Measurements from ENCODE around the gene MYH6. TPM values are rescaled to one million over a fixed set of nuclear protein-coding genes. Genes with fewer than 3 reads are reported as not detected.

MYH6 gene
- total and polyA plus RNA-seq, 3 donors from 2014 or later = 0.12 to 0.44 (median 0.39) TPM

- H3K9me3 ChIP-seq = no peaks in the 10 kb centered on the region
- 88 to 91% methylated on average over 5 of the region's 5 CpGs for WGBS, 2 donors
- no peaks in the 10 kb centered on the region for H3K27me3 ChIP-seq
- TF ChIP-seq CTCF (IDR thresholded peaks at IDR 0.05) = no peak
- TF ChIP-seq POLR2A (IDR thresholded peaks at IDR 0.05) = no peak
- no peaks in the 10 kb centered on the region for H3K36me3 ChIP-seq (ENCODE audit: low read depth, missing control alignments)
- no peaks in the 10 kb centered on the region for H3K4me1 ChIP-seq
- intact Hi-C loops (cut with DNase I; ENCODE audit: low total_unique reads) = loop anchor here (10.0 kb wide), 1 partner anchor 109 kb away; no protein-coding TSS in a partner anchor
- no peak for DNase-seq
- H3K27ac ChIP-seq = no peak overlapping the region
- H3K4me3 ChIP-seq = no peak overlapping the region
These were observed 72.5 kb downstream of the MYH6 start for GRCh38 chr14:23335623-23336022.

MicroRNAs within 50 kb of the gene (microRNA counts, 767-probe panel; counts per million panel counts)
- microRNA hsa-miR-208a (0 to 152 counts per million in 2 donors), microRNA hsa-miR-208b (0 to 152 counts per million in 2 donors)

Small RNA genes lying within 50 kb of the gene (microRNA-seq; reads per million reads assigned to microRNA genes)
- gene MIR208A (ENCODE audit: borderline number of aligned reads in 2 of 2, borderline replicate concordance in 1 of 2) = 0 reads per million in 2 donors
- 4.1 to 9.0 reads per million in 2 donors for gene MIR208B (ENCODE audit: borderline number of aligned reads in 2 of 2, borderline replicate concordance in 1 of 2)

Small RNA genes lying within 50 kb of the gene (small RNA-seq; reads per million reads assigned to genes)
- 0 reads per million in 2 donors for gene MIR208A
- 0 reads per million in 2 donors for gene MIR208B

Other genes with a start within 250 kb of the MYH6 start
- 10 to 100 TPM; 78.2 to 94.2 TPM for gene SLC7A8, start 224.6 kb downstream of the MYH6 start, total RNA-seq
- gene SLC7A8, start 224.6 kb downstream of the MYH6 start, polyA plus RNA-seq (ENCODE audit: insufficient read depth, low read depth, low replicate concordance) = 73.5 TPM
- gene RNF212B, start 170.3 kb downstream of the MYH6 start, total RNA-seq = 10 to 100 TPM in 1 of 2 donors, 1 to 10 TPM in 1; 5.4 to 23.2 TPM
- 18.3 TPM for gene RNF212B, start 170.3 kb downstream of the MYH6 start, polyA plus RNA-seq (ENCODE audit: insufficient read depth, low read depth, low replicate concordance)
- 10 to 100 TPM; 31.7 to 37.7 TPM for gene HOMEZ, start 122.1 kb downstream of the MYH6 start, total RNA-seq
- gene HOMEZ, start 122.1 kb downstream of the MYH6 start, polyA plus RNA-seq (ENCODE audit: insufficient read depth, low read depth, low replicate concordance) = 71.6 TPM
- 10 to 100 TPM; 30.4 to 43.5 TPM for gene PPP1R3E, start 105.4 kb downstream of the MYH6 start, total RNA-seq
- gene PPP1R3E, start 105.4 kb downstream of the MYH6 start, polyA plus RNA-seq (ENCODE audit: insufficient read depth, low read depth, low replicate concordance) = 39.2 TPM
- 10 to 100 TPM; 78.0 to 85.1 TPM for gene BCL2L2, start 101.4 kb downstream of the MYH6 start, total RNA-seq
- 46.8 TPM for gene BCL2L2, start 101.4 kb downstream of the MYH6 start, polyA plus RNA-seq (ENCODE audit: insufficient read depth, low read depth, low replicate concordance)
- 100 to 1,000 TPM; 194 TPM for gene PABPN1, start 86.8 kb downstream of the MYH6 start, total RNA-seq
- gene PABPN1, start 86.8 kb downstream of the MYH6 start, polyA plus RNA-seq (ENCODE audit: insufficient read depth, low read depth, low replicate concordance) = 222 TPM
- 10 to 100 TPM; 56.6 to 93.8 TPM for gene SLC22A17, start 55.4 kb downstream of the MYH6 start, total RNA-seq
- 37.3 TPM for gene SLC22A17, start 55.4 kb downstream of the MYH6 start, polyA plus RNA-seq (ENCODE audit: insufficient read depth, low read depth, low replicate concordance)
- 10 to 100 TPM in 1 of 2 donors, 1 to 10 TPM in 1; 7.6 to 10.3 TPM for gene EFS, start 43.1 kb downstream of the MYH6 start, total RNA-seq
- 10.5 TPM for gene EFS, start 43.1 kb downstream of the MYH6 start, polyA plus RNA-seq (ENCODE audit: insufficient read depth, low read depth, low replicate concordance)
- gene IL25, start 35.5 kb downstream of the MYH6 start, total RNA-seq = under 1 TPM; 0.39 to 0.68 TPM
- 0.83 TPM for gene IL25, start 35.5 kb downstream of the MYH6 start, polyA plus RNA-seq (ENCODE audit: insufficient read depth, low read depth, low replicate concordance)
- gene CMTM5, start 31.2 kb downstream of the MYH6 start, total RNA-seq = under 1 TPM; 0.55 to 0.81 TPM
- 0.84 TPM for gene CMTM5, start 31.2 kb downstream of the MYH6 start, polyA plus RNA-seq (ENCODE audit: insufficient read depth, low read depth, low replicate concordance)
- 1 to 10 TPM in 1 of 2 donors, under 1 TPM in 1; 0.87 to 1.3 TPM for gene MYH7, start 27.4 kb upstream of the MYH6 start, total RNA-seq
- 51.3 TPM for gene MYH7, start 27.4 kb upstream of the MYH6 start, polyA plus RNA-seq (ENCODE audit: insufficient read depth, low read depth, low replicate concordance)
- gene NGDN, start 61.4 kb upstream of the MYH6 start, total RNA-seq = 10 to 100 TPM; 47.5 to 48.7 TPM
- gene NGDN, start 61.4 kb upstream of the MYH6 start, polyA plus RNA-seq (ENCODE audit: insufficient read depth, low read depth, low replicate concordance) = 57.9 TPM
- 10 to 100 TPM in 1 of 2 donors, 1 to 10 TPM in 1; 9.2 to 21.2 TPM for gene ZFHX2, start 143.5 kb upstream of the MYH6 start, total RNA-seq
- gene ZFHX2, start 143.5 kb upstream of the MYH6 start, polyA plus RNA-seq (ENCODE audit: insufficient read depth, low read depth, low replicate concordance) = 34.3 TPM
- 10 to 100 TPM; 25.1 to 34.9 TPM for gene THTPA, start 148.0 kb upstream of the MYH6 start, total RNA-seq
- 60.3 TPM for gene THTPA, start 148.0 kb upstream of the MYH6 start, polyA plus RNA-seq (ENCODE audit: insufficient read depth, low read depth, low replicate concordance)
- gene AP1G2, start 159.5 kb upstream of the MYH6 start, total RNA-seq = 10 to 100 TPM; 76.9 to 83.4 TPM
- gene AP1G2, start 159.5 kb upstream of the MYH6 start, polyA plus RNA-seq (ENCODE audit: insufficient read depth, low read depth, low replicate concordance) = 33.6 TPM
- gene JPH4, start 170.5 kb upstream of the MYH6 start, total RNA-seq = 1 to 10 TPM; 3.6 to 3.9 TPM
- 3.4 TPM for gene JPH4, start 170.5 kb upstream of the MYH6 start, polyA plus RNA-seq (ENCODE audit: insufficient read depth, low read depth, low replicate concordance)
- 1 to 10 TPM; 3.3 to 6.1 TPM for gene DHRS2, start 228.1 kb upstream of the MYH6 start, total RNA-seq
- 4.1 TPM for gene DHRS2, start 228.1 kb upstream of the MYH6 start, polyA plus RNA-seq (ENCODE audit: insufficient read depth, low read depth, low replicate concordance)